Testis (tissue), 3 donors: ENCODE data around the gene CCDC40. TPM values are rescaled to one million over a fixed set of nuclear protein-coding genes. Genes with fewer than 3 reads are reported as not detected.
A peak's percentile ranks its signal among the peaks of the same experiment; 100 is the strongest.

Experiments
- DNase-seq: peaks from one replicate; pipeline ENCODE4 v3.0.0-alpha.2; 2019
- H3K27ac ChIP-seq, 2 donors: fragments of 200-600 bp; sonication (generic); one replicate each; pipeline ENCODE4 v1.5.1; 2019
- H3K27me3 ChIP-seq: fragments of 200-600 bp; sonication (generic); one replicate; pipeline ENCODE4 v1.5.1; 2019
- H3K36me3 ChIP-seq: fragments of 200-600 bp; sonication (generic); one replicate; pipeline ENCODE4 v1.5.1; 2017; ENCODE audit warnings: low read depth; ENCODE audit errors: missing control alignments
- H3K4me1 ChIP-seq: fragments of 200-600 bp; sonication (generic); one replicate; pipeline ENCODE4 v1.5.1; 2019
- H3K4me3 ChIP-seq, 2 donors: fragments of 200-600 bp; sonication (generic); one replicate each; pipeline ENCODE4 v1.5.1; 2017 to 2019
- H3K9me3 ChIP-seq: fragments of 200-600 bp; sonication (generic); one replicate; pipeline ENCODE4 v1.5.1; 2017
- CTCF ChIP-seq, 3 experiments: fragments of 450-650 bp in 2 of 3; fragments of 200-600 bp in 1 of 3; sonication (generic) in 1 of 3; IDR thresholded peaks; one replicate each; pipeline ENCODE4 v1.5.1; 2016 to 2019; ENCODE audit warnings: antibody characterized with exemption in 3 of 3, mild to moderate bottlenecking in 2 of 3, moderate library complexity in 1 of 3
- POLR2A ChIP-seq: fragments of 450-650 bp; IDR thresholded peaks from one replicate; pipeline ENCODE4 v1.6.1; 2017; ENCODE audit warnings: antibody characterized with exemption, mild to moderate bottlenecking, moderate library complexity
- WGBS, 2 donors: methylation state at CpG; one replicate each; pipeline ENCODE4 v1.1.5; 2018; 5-methylcytosine and 5-hydroxymethylcytosine counted together
- intact Hi-C: fragments of 100-400 bp; cut with DNase I; formaldehyde crosslinking; loops from one replicate; pipeline ENCODE4 v1.15.1; 2023; ENCODE audit warnings: low total_unique reads
- polyA plus RNA-seq: library from polyadenylated mRNA; stranded (reverse); fragments of 350-450 nt; fragmentation: Illumina TruSeq; extraction: RNeasy Lipid Tissue Mini Kit (QIAGEN cat#74804); gene quantifications from one replicate; pipeline ENCODE4 v1.2.3, GENCODE V29; 2014; ENCODE audit warnings: low read depth, low replicate concordance; ENCODE audit not compliant: insufficient read depth
- total RNA-seq, 2 donors: library from RNA; depleted of rRNA; stranded (reverse); fragments of >200 nt; gene quantifications; one replicate each; pipeline ENCODE4 v1.2.3, GENCODE V29; 2016

CCDC40 gene
- total and polyA plus RNA-seq, 3 donors from 2014 or later: 26.7 to 43.6 (median 38.6) TPM

- 30 to 33% methylated on average over 10 to 21 of the region's 21 CpGs for WGBS, 2 donors
- intact Hi-C loops: no loop called here
- TF ChIP-seq CTCF (IDR thresholded peaks at IDR 0.05): no peak
- no peak for TF ChIP-seq POLR2A
- Histone ChIP-seq H3K36me3 (no peaks in the 10 kb centered on the region), H3K4me3 (peak overlapping the region; percentile 85 to 88), H3K27ac (peak overlapping the region; percentile 72 to 94), H3K27me3 (no peaks in the 10 kb centered on the region), H3K4me1 (peaks cover 14% of the 10 kb centered on the region), H3K9me3 (no peaks in the 10 kb centered on the region)
- DNase-seq: peak; percentile 23
Observed at GRCh38 chr17:80101946-80102663, 65.7 kb downstream of the CCDC40 start.

GRCh38 chr17:80102664-80103448 lies 66.4 kb downstream of the CCDC40 start:
- TF ChIP-seq POLR2A (no peak), CTCF (IDR thresholded peaks at IDR 0.05) (no peak)
- Histone ChIP-seq H3K9me3 (no peaks in the 10 kb centered on the region), H3K4me3 (no peak overlapping the region), H3K36me3 (no peaks in the 10 kb centered on the region), H3K27ac (no peak overlapping the region), H3K27me3 (no peaks in the 10 kb centered on the region), H3K4me1 (peaks cover 14% of the 10 kb centered on the region)
- 81 to 86% methylated on average over 9 to 15 of the region's 15 CpGs for WGBS, 2 donors
- intact Hi-C loops: no loop called here
- no peak for DNase-seq

- no peaks in the 10 kb centered on the region for H3K27me3 ChIP-seq
- no peaks in the 10 kb centered on the region for H3K36me3 ChIP-seq
- no peaks in the 10 kb centered on the region for H3K9me3 ChIP-seq
- DNase-seq: no peak
- WGBS, 2 donors: 87 to 93% methylated on average over 19 of the region's 19 CpGs
- H3K4me1 ChIP-seq: peaks cover 14% of the 10 kb centered on the region
- H3K27ac ChIP-seq: no peak overlapping the region
- TF ChIP-seq CTCF (IDR thresholded peaks at IDR 0.05) (no peak), POLR2A (no peak)
- intact Hi-C loops: no loop called here
- no peak overlapping the region for H3K4me3 ChIP-seq
Observed at GRCh38 chr17:80103449-80104085, 67.1 kb downstream of the CCDC40 start.

- intact Hi-C loops: no loop called here
- Histone ChIP-seq H3K4me1 (peaks cover 14% of the 10 kb centered on the region), H3K27me3 (no peaks in the 10 kb centered on the region), H3K36me3 (no peaks in the 10 kb centered on the region), H3K4me3 (no peak overlapping the region), H3K9me3 (no peaks in the 10 kb centered on the region), H3K27ac (no peak overlapping the region)
- peak; percentile 65 for DNase-seq
- TF ChIP-seq CTCF (IDR thresholded peaks at IDR 0.05) (no peak), POLR2A (no peak)
- WGBS, 2 donors: 57 to 59% methylated on average over 18 to 26 of the region's 26 CpGs
Observed at GRCh38 chr17:80104321-80104955, 68.0 kb downstream of the CCDC40 start.
